ENCODE data around the gene MEI1.

MEI1 gene

GRCh38 chr22:41810022-41810421 is 110.7 kb downstream of the MEI1 start:
- no peak overlapping the region for H3K4me3 ChIP-seq (ENCODE audit: low read length)
- no peak for TF ChIP-seq CTCF (IDR thresholded peaks at IDR 0.05; ENCODE audit: insufficient read depth, low read depth, low read length, missing control alignments)

GRCh38 chr22:41812805-41813545 is 113.7 kb downstream of the MEI1 start:
- no peak overlapping the region for H3K4me3 ChIP-seq (ENCODE audit: low read length)
- no peak for TF ChIP-seq CTCF (IDR thresholded peaks at IDR 0.05; ENCODE audit: insufficient read depth, low read depth, low read length, missing control alignments)
- no peak for DNase-seq (ENCODE audit: low read depth)

More at GRCh38 chr22:41810022-41810421, 110.7 kb downstream of the MEI1 start:
- no peak for DNase-seq (ENCODE audit: low read depth)

- no peak overlapping the region for H3K4me3 ChIP-seq (ENCODE audit: low read length)
- TF ChIP-seq CTCF (IDR thresholded peaks at IDR 0.05; ENCODE audit: insufficient read depth, low read depth, low read length, missing control alignments) = no peak
- DNase-seq (ENCODE audit: low read depth) = no peak
Observed at GRCh38 chr22:41813726-41814410, 114.6 kb downstream of the MEI1 start.

GRCh38 chr22:41815716-41816115 is 116.4 kb downstream of the MEI1 start:
- H3K4me3 ChIP-seq (ENCODE audit: low read length) = no peak overlapping the region
- DNase-seq (ENCODE audit: low read depth) = no peak
- TF ChIP-seq CTCF (IDR thresholded peaks at IDR 0.05; ENCODE audit: insufficient read depth, low read depth, low read length, missing control alignments) = no peak

GRCh38 chr22:41816241-41816640 is 116.9 kb downstream of the MEI1 start:
- no peak for TF ChIP-seq CTCF (IDR thresholded peaks at IDR 0.05; ENCODE audit: insufficient read depth, low read depth, low read length, missing control alignments)
- H3K4me3 ChIP-seq (ENCODE audit: low read length) = no peak overlapping the region
- DNase-seq (ENCODE audit: low read depth) = no peak

- H3K4me3 ChIP-seq (ENCODE audit: low read length) = no peak overlapping the region
- DNase-seq (ENCODE audit: low read depth) = no peak
- no peak for TF ChIP-seq CTCF (IDR thresholded peaks at IDR 0.05; ENCODE audit: insufficient read depth, low read depth, low read length, missing control alignments)
Observed at GRCh38 chr22:41816871-41817270, 117.6 kb downstream of the MEI1 start.

Measured in epithelial cell of esophagus (primary cell).